ENCODE data around the gene TMEM108.
"Not testable (repeated sequence)": the region's sequence is repeated elsewhere in the genome, so short reads cannot be mapped to it uniquely, and the experiment has no call there.

TMEM108 gene

DNA sequence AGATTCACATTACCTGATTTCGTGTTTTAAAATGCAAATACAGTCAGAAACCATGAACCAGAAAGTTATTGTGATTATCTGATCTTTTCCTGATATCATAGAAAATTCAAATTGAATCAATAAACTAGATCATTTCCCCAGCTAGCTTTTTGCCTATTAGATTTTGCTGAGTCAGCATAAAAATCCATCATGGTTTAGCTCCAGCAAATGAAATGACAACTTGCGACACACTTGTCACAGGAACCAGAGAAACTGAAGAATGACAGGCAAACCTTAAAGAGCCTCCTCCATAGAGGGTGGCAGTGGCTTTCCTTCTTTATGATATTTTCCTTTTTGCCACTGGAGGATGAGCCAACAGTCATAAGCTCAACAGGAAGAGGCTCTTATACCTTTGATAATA is 30.6 kb upstream of the TMEM108 start:
- Histone ChIP-seq H3K9me3 (ENCODE audit: insufficient read depth, low read length, severe bottlenecking) (no peaks in the 10 kb centered on the region), H3K27ac (ENCODE audit: low read length) (no peak overlapping the region), H3K4me2 (ENCODE audit: insufficient read depth, low read length) (no peak overlapping the region), H3K4me3 (ENCODE audit: low read depth in 1 of 2, low read length in 2 of 2) (no peak overlapping the region), H3K27me3 (ENCODE audit: insufficient read depth, low read length, poor library complexity) (no peaks in the 10 kb centered on the region), H2AFZ (ENCODE audit: low read depth, low read length) (no peak overlapping the region), H3K79me2 (ENCODE audit: insufficient read depth, low read length) (no peaks in the 10 kb centered on the region), H4K20me1 (ENCODE audit: insufficient read depth, low read length) (no peaks in the 10 kb centered on the region), H3K36me3 (ENCODE audit: insufficient read depth, low read length) (no peaks in the 10 kb centered on the region), H3K9ac (ENCODE audit: low read depth, low read length) (no peak overlapping the region), H3K4me1 (ENCODE audit: insufficient read depth, low read length) (no peaks in the 10 kb centered on the region)
- ATAC-seq (ENCODE audit: insufficient read depth, low read depth) (no peak), DNase-seq (no peak)
- TF ChIP-seq, protein P1, sequence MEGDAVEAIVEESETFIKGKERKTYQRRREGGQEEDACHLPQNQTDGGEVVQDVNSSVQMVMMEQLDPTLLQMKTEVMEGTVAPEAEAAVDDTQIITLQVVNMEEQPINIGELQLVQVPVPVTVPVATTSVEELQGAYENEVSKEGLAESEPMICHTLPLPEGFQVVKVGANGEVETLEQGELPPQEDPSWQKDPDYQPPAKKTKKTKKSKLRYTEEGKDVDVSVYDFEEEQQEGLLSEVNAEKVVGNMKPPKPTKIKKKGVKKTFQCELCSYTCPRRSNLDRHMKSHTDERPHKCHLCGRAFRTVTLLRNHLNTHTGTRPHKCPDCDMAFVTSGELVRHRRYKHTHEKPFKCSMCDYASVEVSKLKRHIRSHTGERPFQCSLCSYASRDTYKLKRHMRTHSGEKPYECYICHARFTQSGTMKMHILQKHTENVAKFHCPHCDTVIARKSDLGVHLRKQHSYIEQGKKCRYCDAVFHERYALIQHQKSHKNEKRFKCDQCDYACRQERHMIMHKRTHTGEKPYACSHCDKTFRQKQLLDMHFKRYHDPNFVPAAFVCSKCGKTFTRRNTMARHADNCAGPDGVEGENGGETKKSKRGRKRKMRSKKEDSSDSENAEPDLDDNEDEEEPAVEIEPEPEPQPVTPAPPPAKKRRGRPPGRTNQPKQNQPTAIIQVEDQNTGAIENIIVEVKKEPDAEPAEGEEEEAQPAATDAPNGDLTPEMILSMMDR (IDR thresholded peaks at IDR 0.05; ENCODE audit: borderline replicate concordance, extremely low read depth, low read length, poor library complexity, severe bottlenecking) = no peak
- no peak for TF ChIP-seq EZH2 (IDR thresholded peaks at IDR 0.05; ENCODE audit: borderline replicate concordance, low read depth, low read length, severe bottlenecking)

DNA sequence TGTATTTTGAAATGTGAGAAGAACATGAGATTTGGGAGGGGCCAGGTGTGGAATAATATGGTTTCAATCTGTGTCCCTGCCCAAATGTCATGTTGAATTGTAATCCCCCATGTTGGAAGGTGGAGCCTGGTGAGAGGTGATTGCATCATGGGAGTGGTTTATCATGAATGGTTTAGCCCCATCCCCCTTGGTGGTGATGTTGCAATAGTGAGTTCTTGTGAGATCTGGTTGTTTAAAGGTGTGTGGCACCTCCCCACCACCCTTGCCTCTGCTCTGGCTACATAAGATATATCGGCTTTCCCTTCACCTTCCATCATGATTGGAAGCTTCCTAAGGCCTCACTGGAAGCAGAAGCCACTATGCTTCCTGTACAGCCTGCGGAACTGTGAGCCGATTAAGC is 23.9 kb upstream of the TMEM108 start:
- H3K4me3 ChIP-seq (ENCODE audit: low read depth in 1 of 2, low read length in 2 of 2) = no peak overlapping the region
- H2AFZ ChIP-seq (ENCODE audit: low read depth, low read length) = no peak overlapping the region
- H3K27me3 ChIP-seq (ENCODE audit: insufficient read depth, low read length, poor library complexity) = no peaks in the 10 kb centered on the region
- H3K4me2 ChIP-seq (ENCODE audit: insufficient read depth, low read length) = no peak overlapping the region
- H3K79me2 ChIP-seq (ENCODE audit: insufficient read depth, low read length) = no peaks in the 10 kb centered on the region
- TF ChIP-seq EZH2 (IDR thresholded peaks at IDR 0.05; ENCODE audit: borderline replicate concordance, low read depth, low read length, severe bottlenecking) = no peak
- TF ChIP-seq, protein P1 (IDR thresholded peaks at IDR 0.05; ENCODE audit: borderline replicate concordance, extremely low read depth, low read length, poor library complexity, severe bottlenecking) = no peak
- H3K4me1 ChIP-seq (ENCODE audit: insufficient read depth, low read length) = no peaks in the 10 kb centered on the region
- no peaks in the 10 kb centered on the region for H4K20me1 ChIP-seq (ENCODE audit: insufficient read depth, low read length)
- ATAC-seq (ENCODE audit: insufficient read depth, low read depth) (no peak), DNase-seq (no peak)
- H3K27ac ChIP-seq (ENCODE audit: low read length) = no peak overlapping the region
- H3K9me3 ChIP-seq (ENCODE audit: insufficient read depth, low read length, severe bottlenecking) = no peaks in the 10 kb centered on the region
- H3K36me3 ChIP-seq (ENCODE audit: insufficient read depth, low read length) = no peaks in the 10 kb centered on the region
- H3K9ac ChIP-seq (ENCODE audit: low read depth, low read length) = no peak overlapping the region

DNA sequence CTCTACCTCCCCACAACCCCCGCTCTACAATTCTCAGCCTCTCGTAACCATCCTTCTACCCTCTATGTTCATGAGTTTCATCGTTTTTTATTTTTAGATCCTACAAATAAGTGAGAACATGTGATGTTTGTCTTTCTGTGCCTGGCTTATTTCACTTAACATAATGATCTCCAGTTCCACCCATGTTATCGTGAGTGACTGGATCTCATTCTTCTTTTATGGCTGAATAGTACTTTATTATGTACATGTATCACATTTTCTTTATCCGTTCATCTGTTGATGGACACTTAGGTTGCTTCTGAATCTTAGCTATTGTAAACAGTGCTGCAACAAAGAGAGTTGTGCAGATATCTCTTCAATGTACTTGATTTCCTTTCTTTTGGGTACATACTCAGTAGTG is 22.6 kb upstream of the TMEM108 start:
- H3K4me3 ChIP-seq (ENCODE audit: low read depth in 1 of 2, low read length in 2 of 2); H3K4me1 ChIP-seq (ENCODE audit: insufficient read depth, low read length); H3K9me3 ChIP-seq (ENCODE audit: insufficient read depth, low read length, severe bottlenecking); H3K27me3 ChIP-seq (ENCODE audit: insufficient read depth, low read length, poor library complexity); H2AFZ ChIP-seq (ENCODE audit: low read depth, low read length); H4K20me1 ChIP-seq (ENCODE audit: insufficient read depth, low read length); DNase-seq; ATAC-seq (ENCODE audit: insufficient read depth, low read depth); H3K36me3 ChIP-seq (ENCODE audit: insufficient read depth, low read length); H3K79me2 ChIP-seq (ENCODE audit: insufficient read depth, low read length); H3K4me2 ChIP-seq (ENCODE audit: insufficient read depth, low read length); H3K9ac ChIP-seq (ENCODE audit: low read depth, low read length); H3K27ac ChIP-seq (ENCODE audit: low read length): not testable (repeated sequence)

DNA sequence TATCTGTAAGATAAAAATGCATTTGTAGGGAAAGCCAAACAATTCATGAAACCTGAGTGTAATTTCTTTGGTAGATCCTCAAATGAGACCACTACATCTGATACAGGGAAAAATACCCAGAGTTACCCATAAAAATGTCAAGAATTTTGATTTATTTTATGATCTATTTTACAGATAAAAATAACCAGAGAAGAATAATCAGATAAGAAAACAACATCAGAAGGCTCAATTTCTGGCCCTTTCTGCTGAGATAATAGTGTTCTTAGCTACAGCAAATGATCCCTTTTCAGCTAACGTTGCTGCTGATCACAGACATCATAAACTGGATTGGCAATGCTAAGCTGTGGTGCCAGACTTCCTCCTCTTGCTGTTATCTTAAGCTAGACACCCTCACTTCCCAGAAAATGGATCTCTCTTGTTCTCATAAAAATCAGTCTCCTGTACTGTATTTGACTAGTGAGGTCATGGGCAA is 21.3 kb upstream of the TMEM108 start:
- Histone ChIP-seq H3K27me3 (ENCODE audit: insufficient read depth, low read length, poor library complexity) (no peaks in the 10 kb centered on the region), H4K20me1 (ENCODE audit: insufficient read depth, low read length) (no peaks in the 10 kb centered on the region), H3K9ac (ENCODE audit: low read depth, low read length) (no peak overlapping the region), H3K4me1 (ENCODE audit: insufficient read depth, low read length) (no peaks in the 10 kb centered on the region), H3K27ac (ENCODE audit: low read length) (no peak overlapping the region), H3K4me2 (ENCODE audit: insufficient read depth, low read length) (no peak overlapping the region), H3K9me3 (ENCODE audit: insufficient read depth, low read length, severe bottlenecking) (no peaks in the 10 kb centered on the region), H3K79me2 (ENCODE audit: insufficient read depth, low read length) (no peaks in the 10 kb centered on the region), H3K4me3 (ENCODE audit: low read depth in 1 of 2, low read length in 2 of 2) (no peak overlapping the region), H3K36me3 (ENCODE audit: insufficient read depth, low read length) (no peaks in the 10 kb centered on the region), H2AFZ (ENCODE audit: low read depth, low read length) (no peak overlapping the region)
- DNase-seq (no peak), ATAC-seq (ENCODE audit: insufficient read depth, low read depth) (no peak)
- TF ChIP-seq, protein P1 (IDR thresholded peaks at IDR 0.05; ENCODE audit: borderline replicate concordance, extremely low read depth, low read length, poor library complexity, severe bottlenecking) = no peak
- TF ChIP-seq EZH2 (IDR thresholded peaks at IDR 0.05; ENCODE audit: borderline replicate concordance, low read depth, low read length, severe bottlenecking) = no peak

Measured in DND-41 (cell line).